A549 (cell line): ENCODE measurements around the gene METAP2.
"Not testable (repeated sequence)": the region's sequence is repeated elsewhere in the genome, so short reads cannot be mapped to it uniquely, and the experiment has no call there.

Experiments used
- CEBPB ChIP-seq, 2 experiments: fragments of >200 bp in 1 of 2; sonication (Bioruptor Twin) in 1 of 2; formaldehyde crosslinking in 1 of 2; IDR thresholded peaks; 2 replicates each; pipeline ENCODE4 v1.6.1; 2012 to 2016
- CHD2 ChIP-seq: fragments of 150-350 bp; IDR thresholded peaks from 2 replicates; pipeline ENCODE4 v1.6.1; 2014; ENCODE audit warnings: low read length; ENCODE audit not compliant: partially characterized antibody
- EP300 ChIP-seq, 2 experiments: fragments of >200 bp; sonication (Bioruptor Twin); formaldehyde crosslinking; IDR thresholded peaks; 2 replicates in 1 of 2; 3 replicates in 1 of 2; pipeline ENCODE4 v1.6.1; 2016 to 2017
- KDM1A ChIP-seq: fragments of 200-600 bp; sonication (generic); IDR thresholded peaks from 2 replicates; pipeline ENCODE4 v1.6.1; 2016; ENCODE audit warnings: low read depth, mild to moderate bottlenecking
- SMC3 ChIP-seq: fragments of >200 bp; sonication (Bioruptor Twin); formaldehyde crosslinking; IDR thresholded peaks from 3 replicates; pipeline ENCODE4 v1.6.1; 2018; ENCODE audit warnings: inconsistent platforms
- TF ChIP-seq, protein P1 (sequence below): fragments of >200 bp; sonication (Bioruptor Twin); formaldehyde crosslinking; IDR thresholded peaks from 3 replicates; pipeline ENCODE4 v1.5.1; 2016
- TF ChIP-seq, protein P2 (sequence below): fragments of 250-450 bp; sonication (Bioruptor Pico); IDR thresholded peaks from 2 replicates; pipeline ENCODE4 v1.5.0; 2021; ENCODE audit warnings: mild to moderate bottlenecking, moderate library complexity, borderline replicate concordance
- TF ChIP-seq, protein P3 (sequence below): fragments of >200 bp; sonication (Bioruptor Twin); formaldehyde crosslinking; IDR thresholded peaks from 3 replicates; pipeline ENCODE4 v1.6.1; 2016
- TF ChIP-seq, protein P4 (sequence below): IDR thresholded peaks from 2 replicates; pipeline ENCODE4 v1.6.1; 2012

DNA sequence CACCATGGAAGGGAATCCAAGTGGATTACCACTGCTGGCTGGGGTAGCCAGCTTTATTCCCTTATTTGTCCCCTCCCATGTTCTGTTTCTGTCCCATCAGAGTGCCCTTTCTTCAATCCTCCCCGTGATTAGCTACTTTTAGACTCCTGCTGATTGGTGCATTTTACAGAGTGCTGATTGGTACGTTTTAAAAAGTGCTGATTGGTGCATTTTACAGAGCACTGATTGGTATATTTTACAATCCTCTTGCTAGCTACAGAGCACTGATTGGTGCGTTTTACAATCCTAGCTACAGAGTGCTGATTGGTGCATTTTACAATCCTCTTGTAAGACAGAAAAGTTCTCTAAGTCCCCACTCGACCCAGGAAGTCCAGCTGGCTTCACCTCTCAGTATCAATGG is 28.9 kb upstream of the METAP2 start:
- not testable (repeated sequence) for TF ChIP-seq KDM1A; SMC3; EP300 (IDR thresholded peaks at IDR 0.05); CHD2; CEBPB (IDR thresholded peaks at IDR 0.05)
- TF ChIP-seq, protein P1, sequence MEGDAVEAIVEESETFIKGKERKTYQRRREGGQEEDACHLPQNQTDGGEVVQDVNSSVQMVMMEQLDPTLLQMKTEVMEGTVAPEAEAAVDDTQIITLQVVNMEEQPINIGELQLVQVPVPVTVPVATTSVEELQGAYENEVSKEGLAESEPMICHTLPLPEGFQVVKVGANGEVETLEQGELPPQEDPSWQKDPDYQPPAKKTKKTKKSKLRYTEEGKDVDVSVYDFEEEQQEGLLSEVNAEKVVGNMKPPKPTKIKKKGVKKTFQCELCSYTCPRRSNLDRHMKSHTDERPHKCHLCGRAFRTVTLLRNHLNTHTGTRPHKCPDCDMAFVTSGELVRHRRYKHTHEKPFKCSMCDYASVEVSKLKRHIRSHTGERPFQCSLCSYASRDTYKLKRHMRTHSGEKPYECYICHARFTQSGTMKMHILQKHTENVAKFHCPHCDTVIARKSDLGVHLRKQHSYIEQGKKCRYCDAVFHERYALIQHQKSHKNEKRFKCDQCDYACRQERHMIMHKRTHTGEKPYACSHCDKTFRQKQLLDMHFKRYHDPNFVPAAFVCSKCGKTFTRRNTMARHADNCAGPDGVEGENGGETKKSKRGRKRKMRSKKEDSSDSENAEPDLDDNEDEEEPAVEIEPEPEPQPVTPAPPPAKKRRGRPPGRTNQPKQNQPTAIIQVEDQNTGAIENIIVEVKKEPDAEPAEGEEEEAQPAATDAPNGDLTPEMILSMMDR, result not testable (repeated sequence)
- TF ChIP-seq, protein P2, sequence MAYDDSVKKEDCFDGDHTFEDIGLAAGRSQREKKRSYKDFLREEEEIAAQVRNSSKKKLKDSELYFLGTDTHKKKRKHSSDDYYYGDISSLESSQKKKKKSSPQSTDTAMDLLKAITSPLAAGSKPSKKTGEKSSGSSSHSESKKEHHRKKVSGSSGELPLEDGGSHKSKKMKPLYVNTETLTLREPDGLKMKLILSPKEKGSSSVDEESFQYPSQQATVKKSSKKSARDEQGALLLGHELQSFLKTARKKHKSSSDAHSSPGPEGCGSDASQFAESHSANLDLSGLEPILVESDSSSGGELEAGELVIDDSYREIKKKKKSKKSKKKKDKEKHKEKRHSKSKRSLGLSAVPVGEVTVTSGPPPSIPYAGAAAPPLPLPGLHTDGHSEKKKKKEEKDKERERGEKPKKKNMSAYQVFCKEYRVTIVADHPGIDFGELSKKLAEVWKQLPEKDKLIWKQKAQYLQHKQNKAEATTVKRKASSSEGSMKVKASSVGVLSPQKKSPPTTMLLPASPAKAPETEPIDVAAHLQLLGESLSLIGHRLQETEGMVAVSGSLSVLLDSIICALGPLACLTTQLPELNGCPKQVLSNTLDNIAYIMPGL, result not testable (repeated sequence)
- TF ChIP-seq, protein P3, sequence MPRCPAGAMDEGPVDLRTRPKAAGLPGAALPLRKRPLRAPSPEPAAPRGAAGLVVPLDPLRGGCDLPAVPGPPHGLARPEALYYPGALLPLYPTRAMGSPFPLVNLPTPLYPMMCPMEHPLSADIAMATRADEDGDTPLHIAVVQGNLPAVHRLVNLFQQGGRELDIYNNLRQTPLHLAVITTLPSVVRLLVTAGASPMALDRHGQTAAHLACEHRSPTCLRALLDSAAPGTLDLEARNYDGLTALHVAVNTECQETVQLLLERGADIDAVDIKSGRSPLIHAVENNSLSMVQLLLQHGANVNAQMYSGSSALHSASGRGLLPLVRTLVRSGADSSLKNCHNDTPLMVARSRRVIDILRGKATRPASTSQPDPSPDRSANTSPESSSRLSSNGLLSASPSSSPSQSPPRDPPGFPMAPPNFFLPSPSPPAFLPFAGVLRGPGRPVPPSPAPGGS, result not testable (repeated sequence)
- TF ChIP-seq, protein P4, sequence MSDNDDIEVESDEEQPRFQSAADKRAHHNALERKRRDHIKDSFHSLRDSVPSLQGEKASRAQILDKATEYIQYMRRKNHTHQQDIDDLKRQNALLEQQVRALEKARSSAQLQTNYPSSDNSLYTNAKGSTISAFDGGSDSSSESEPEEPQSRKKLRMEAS, result not testable (repeated sequence)
